Cardiac fibroblast (primary cell): ENCODE results near the gene OVOL2.

Experiments
- DNase-seq, 2 donors: peaks; one replicate each; pipeline versions ENCODE4 v3.0.0 to v3.0.0-alpha.2; 2010; ENCODE audit warnings: low read depth in 2 of 2
- H3K4me3 ChIP-seq, 2 donors: replicated peaks in 1 of 2; 1 replicate in 1 of 2; 2 replicates in 1 of 2; pipeline ENCODE4 v1.5.1; 2011; ENCODE audit warnings: low read depth in 2 of 2, low read length in 2 of 2, mild to moderate bottlenecking in 2 of 2, moderate library complexity in 1 of 2
- TF ChIP-seq, protein P1 (sequence below): IDR thresholded peaks from one replicate; pipeline ENCODE4 v1.5.1; 2011; ENCODE audit warnings: low read depth, mild to moderate bottlenecking, low read length, inconsistent platforms

OVOL2 gene

GRCh38 chr20:17992224-17992637 lies 65.5 kb downstream of the OVOL2 start:
- peak in 1 of 2 donors; percentile 14 for DNase-seq
- H3K4me3 ChIP-seq = no peak overlapping the region
- TF ChIP-seq, protein P1, sequence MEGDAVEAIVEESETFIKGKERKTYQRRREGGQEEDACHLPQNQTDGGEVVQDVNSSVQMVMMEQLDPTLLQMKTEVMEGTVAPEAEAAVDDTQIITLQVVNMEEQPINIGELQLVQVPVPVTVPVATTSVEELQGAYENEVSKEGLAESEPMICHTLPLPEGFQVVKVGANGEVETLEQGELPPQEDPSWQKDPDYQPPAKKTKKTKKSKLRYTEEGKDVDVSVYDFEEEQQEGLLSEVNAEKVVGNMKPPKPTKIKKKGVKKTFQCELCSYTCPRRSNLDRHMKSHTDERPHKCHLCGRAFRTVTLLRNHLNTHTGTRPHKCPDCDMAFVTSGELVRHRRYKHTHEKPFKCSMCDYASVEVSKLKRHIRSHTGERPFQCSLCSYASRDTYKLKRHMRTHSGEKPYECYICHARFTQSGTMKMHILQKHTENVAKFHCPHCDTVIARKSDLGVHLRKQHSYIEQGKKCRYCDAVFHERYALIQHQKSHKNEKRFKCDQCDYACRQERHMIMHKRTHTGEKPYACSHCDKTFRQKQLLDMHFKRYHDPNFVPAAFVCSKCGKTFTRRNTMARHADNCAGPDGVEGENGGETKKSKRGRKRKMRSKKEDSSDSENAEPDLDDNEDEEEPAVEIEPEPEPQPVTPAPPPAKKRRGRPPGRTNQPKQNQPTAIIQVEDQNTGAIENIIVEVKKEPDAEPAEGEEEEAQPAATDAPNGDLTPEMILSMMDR = no peak

DNA sequence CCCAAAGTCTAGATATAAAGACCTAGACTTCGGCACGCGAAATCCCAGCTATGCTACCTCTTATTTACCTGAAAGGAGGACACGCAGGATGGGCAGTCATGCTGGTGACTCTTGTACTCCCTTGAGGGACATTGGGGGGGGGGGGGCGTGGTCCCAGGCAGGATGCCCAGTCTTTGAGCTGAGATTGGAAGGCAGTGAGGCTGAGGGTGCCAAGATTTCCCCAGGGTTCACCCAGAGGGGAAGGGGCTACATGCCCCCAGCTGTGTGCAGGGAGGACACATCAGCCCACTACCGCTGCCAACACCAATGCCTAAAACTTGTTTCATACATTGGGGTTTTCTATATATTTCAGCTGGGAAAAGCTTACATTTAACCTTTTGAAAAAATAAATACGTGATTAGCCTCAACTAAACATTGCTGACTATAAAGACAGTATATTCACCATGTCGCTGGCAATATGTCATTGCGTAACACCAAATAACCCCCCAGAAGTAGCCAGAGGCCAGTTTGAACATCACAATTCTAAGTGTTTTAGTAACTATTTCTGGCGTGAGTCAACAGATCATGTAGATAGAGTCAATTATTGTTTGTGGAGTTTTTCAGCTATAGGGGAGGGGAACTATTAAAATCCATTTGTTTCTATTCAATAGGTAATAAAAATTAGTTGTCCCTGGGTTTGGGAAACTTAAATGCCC lies 67.3 kb downstream of the OVOL2 start:
- no peak overlapping the region for H3K4me3 ChIP-seq
- no peak for DNase-seq
- TF ChIP-seq, protein P1 = no peak

DNA sequence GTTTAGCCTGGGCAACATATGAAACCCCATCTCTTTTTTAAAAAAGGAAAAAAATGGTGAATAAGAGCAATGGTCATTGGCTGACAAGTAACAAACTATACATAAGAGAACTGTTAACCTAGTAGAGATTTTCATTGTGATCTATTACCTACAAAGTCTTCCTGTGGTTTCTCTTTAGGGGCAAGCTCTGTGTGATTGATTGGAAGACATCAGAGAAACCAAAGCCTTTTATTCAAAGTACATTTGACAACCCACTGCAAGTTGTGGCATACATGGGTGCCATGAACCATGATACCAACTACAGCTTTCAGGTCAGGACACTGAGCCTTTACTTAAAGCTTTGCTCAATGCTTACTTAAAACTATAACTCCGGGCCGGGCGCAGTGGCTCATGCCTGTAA lies 69.7 kb downstream of the OVOL2 start:
- TF ChIP-seq, protein P1 = no peak
- no peak overlapping the region for H3K4me3 ChIP-seq
- DNase-seq = no peak

- H3K4me3 ChIP-seq = no peak overlapping the region
- no peak for DNase-seq
- TF ChIP-seq, protein P1 = no peak
Measured at GRCh38 chr20:17985388-17986018, 72.2 kb downstream of the OVOL2 start.

- TF ChIP-seq, protein P1 = no peak
- H3K4me3 ChIP-seq = no peak overlapping the region
- DNase-seq = no peak
Measured at GRCh38 chr20:17976305-17976704, 81.4 kb downstream of the OVOL2 start.
